Tibial nerve (tissue), 4 donors: ENCODE measurements around the gene FBLN1. TPM values are rescaled to one million over a fixed set of nuclear protein-coding genes. Genes with fewer than 3 reads are reported as not detected.

ENCODE experiments used
- DNase-seq, 2 donors: peaks; one replicate each; pipeline ENCODE4 v3.0.0-alpha.2; 2019; ENCODE audit warnings: low spot score in 2 of 2
- H3K27ac ChIP-seq, 4 donors: fragments of 200-600 bp; sonication (generic) in 3 of 4; one replicate each; pipeline ENCODE4 v1.5.1; 2017 to 2019; ENCODE audit warnings: mild to moderate bottlenecking in 1 of 4
- H3K27me3 ChIP-seq, 2 donors: fragments of 200-600 bp; sonication (generic) in 1 of 2; one replicate each; pipeline versions ENCODE4 v1.5.1 to v1.6.0; 2017 to 2019
- H3K36me3 ChIP-seq, 3 donors: fragments of 200-600 bp; sonication (generic); one replicate each; pipeline ENCODE4 v1.5.1; 2018 to 2019
- H3K4me1 ChIP-seq, 4 donors: fragments of 200-600 bp; sonication (generic) in 3 of 4; one replicate each; pipeline ENCODE4 v1.5.1; 2017 to 2019
- H3K4me3 ChIP-seq, 4 donors: fragments of 200-600 bp; sonication (generic) in 3 of 4; one replicate each; pipeline ENCODE4 v1.5.1; 2017 to 2019; ENCODE audit warnings: mild to moderate bottlenecking in 1 of 4, moderate library complexity in 1 of 4
- H3K9me3 ChIP-seq, 4 donors: fragments of 200-600 bp; sonication (generic) in 3 of 4; one replicate each; pipeline ENCODE4 v1.5.1; 2017 to 2019
- EP300 ChIP-seq, 2 donors: sonication (generic); formaldehyde crosslinking; IDR thresholded peaks; one replicate each; pipeline ENCODE4 v1.6.1; 2017; ENCODE audit warnings: antibody characterized with exemption in 2 of 2, mild to moderate bottlenecking in 1 of 2
- POLR2A ChIP-seq, 2 donors: fragments of 450-650 bp; IDR thresholded peaks; one replicate each; pipeline ENCODE4 v1.6.1; 2017; ENCODE audit warnings: antibody characterized with exemption in 2 of 2, mild to moderate bottlenecking in 2 of 2, moderate library complexity in 2 of 2
- WGBS, 2 donors: methylation state at CpG; one replicate each; pipeline ENCODE4 v1.1.5; 2018; 5-methylcytosine and 5-hydroxymethylcytosine counted together
- total RNA-seq, 4 donors: library from RNA; depleted of rRNA; stranded (reverse); fragments of >200 nt; gene quantifications; one replicate each; pipeline ENCODE4 v1.1.0, GENCODE V29; 2016
- TF ChIP-seq, protein P1 (sequence below), 5 experiments: fragments of 200-600 bp in 3 of 5; fragments of 450-650 bp in 2 of 5; sonication (generic) in 3 of 5; IDR thresholded peaks; one replicate each; pipeline ENCODE4 v1.5.1; 2016 to 2019; ENCODE audit warnings: antibody characterized with exemption in 5 of 5, mild to moderate bottlenecking in 3 of 5, moderate library complexity in 2 of 5

The FBLN1 gene
- total RNA-seq, 4 donors from 2014 or later = 172 to 1,145 (median 351) TPM

DNA sequence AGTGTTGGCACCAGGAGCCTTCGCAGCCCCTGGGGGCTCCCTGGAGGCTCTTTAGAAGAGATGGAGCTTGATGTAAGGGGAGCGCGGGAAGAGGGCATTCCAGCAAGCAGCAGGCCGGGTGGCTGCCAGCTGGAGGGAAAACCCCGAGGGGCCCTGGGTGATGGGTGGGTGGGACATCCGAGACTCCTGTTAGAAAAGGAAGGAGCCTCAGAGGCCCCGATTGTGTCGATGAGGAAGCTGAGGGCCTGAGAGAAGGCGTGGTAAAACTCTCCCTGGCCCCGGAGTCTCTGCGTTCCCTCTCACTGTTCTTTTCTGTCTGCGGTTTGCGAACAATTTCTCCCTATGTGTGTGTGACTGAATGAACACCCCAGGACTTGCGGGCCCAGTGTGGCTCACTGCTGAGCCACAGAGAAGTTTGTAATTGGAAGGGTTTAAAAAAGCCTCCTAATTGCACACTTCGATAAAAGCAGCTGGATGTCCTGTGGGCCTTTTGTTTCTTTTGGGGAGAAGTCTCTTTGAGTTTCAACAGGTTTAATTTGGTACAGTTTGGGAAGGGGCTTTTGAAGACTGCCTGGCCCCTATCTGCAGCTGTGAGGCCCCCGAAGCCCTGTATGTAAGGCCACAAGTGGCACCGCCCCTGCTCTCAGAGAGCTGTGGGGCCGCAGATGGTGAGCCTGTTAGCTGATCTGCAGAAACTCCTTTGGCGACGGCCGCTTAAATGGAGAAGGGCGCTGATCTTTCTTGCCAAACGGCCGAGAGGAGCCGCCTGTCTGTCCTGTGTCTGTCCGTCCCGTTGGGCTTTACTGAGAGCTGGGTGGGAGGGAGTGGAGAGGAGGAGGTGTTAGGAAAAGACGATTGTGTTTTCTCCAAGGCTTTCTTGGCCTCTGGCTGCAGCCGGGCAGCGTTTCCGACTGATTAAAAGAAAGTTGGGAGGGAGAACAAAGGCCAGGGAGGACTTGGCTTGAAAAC, 2.0 kb downstream of the FBLN1 start:
- Histone ChIP-seq H3K4me1 (peaks cover 0 to 45% (median 8%) of the 10 kb centered on the region in 4 donors), H3K4me3 (peak overlapping the region; percentile 38 to 64 (median 40)), H3K9me3 (no peaks in the 10 kb centered on the region), H3K27me3 (peaks cover 0 to 54% of the 10 kb centered on the region in 2 donors), H3K36me3 (no peaks in the 10 kb centered on the region), H3K27ac (peak overlapping the region in 3 of 4 donors; percentile 72 to 82 (median 75))
- peak in 1 of 2 donors; percentile 43 for DNase-seq
- TF ChIP-seq EP300 (IDR thresholded peaks at IDR 0.05) (no peak), POLR2A (IDR thresholded peaks at IDR 0.05) (no peak)
- TF ChIP-seq, protein P1, sequence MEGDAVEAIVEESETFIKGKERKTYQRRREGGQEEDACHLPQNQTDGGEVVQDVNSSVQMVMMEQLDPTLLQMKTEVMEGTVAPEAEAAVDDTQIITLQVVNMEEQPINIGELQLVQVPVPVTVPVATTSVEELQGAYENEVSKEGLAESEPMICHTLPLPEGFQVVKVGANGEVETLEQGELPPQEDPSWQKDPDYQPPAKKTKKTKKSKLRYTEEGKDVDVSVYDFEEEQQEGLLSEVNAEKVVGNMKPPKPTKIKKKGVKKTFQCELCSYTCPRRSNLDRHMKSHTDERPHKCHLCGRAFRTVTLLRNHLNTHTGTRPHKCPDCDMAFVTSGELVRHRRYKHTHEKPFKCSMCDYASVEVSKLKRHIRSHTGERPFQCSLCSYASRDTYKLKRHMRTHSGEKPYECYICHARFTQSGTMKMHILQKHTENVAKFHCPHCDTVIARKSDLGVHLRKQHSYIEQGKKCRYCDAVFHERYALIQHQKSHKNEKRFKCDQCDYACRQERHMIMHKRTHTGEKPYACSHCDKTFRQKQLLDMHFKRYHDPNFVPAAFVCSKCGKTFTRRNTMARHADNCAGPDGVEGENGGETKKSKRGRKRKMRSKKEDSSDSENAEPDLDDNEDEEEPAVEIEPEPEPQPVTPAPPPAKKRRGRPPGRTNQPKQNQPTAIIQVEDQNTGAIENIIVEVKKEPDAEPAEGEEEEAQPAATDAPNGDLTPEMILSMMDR (IDR thresholded peaks at IDR 0.05) = no peak
- 22 to 26% methylated on average over 29 to 31 of the region's 31 CpGs for WGBS, 2 donors

DNA sequence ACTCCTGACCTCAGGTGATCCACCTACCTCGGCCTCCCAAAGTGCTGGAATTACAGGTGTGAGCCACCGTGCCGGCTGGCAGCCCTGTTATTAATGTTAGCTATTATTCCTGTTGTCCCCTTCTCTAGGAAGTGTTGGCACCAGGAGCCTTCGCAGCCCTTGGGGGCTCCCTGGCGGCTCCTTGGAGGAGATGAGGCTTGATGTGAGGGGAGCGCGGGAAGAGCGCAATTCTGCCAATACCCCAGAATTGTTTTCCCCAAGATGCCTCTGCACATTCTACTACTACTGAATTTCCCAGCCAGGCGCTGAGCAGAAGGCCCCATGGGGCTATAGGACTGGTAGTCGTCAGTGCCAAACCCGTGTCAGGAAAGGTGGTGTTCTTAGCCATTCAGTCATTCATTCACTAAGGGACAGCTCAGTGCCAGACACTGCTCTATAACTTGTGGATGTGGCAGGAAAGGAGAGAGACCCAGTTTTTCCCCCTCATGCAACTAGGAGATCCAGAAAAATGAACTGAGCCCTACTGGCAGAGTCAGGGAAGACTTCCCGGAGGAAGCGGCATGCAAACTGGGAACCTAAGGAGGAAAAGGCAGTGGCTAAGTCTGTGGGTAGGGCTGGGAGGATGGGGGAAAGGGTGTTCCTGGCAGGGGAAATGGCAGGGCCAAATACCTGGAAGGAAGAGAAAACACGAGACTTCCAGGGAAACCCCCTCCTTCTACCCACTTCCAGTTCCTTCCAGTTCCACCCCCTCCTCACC, 3.5 kb downstream of the FBLN1 start:
- Histone ChIP-seq H3K4me1 (peaks cover 0 to 56% (median 8%) of the 10 kb centered on the region in 4 donors), H3K9me3 (no peaks in the 10 kb centered on the region), H3K27me3 (peaks cover 0 to 54% of the 10 kb centered on the region in 2 donors), H3K27ac (peak overlapping the region in 2 of 4 donors; percentile 2 to 36), H3K36me3 (no peaks in the 10 kb centered on the region), H3K4me3 (peak overlapping the region in 2 of 4 donors; percentile 9 to 64)
- 88% methylated on average over 14 of the region's 14 CpGs for WGBS, 2 donors
- DNase-seq = no peak
- no peak for TF ChIP-seq EP300 (IDR thresholded peaks at IDR 0.05)
- TF ChIP-seq, protein P1 (IDR thresholded peaks at IDR 0.05) = no peak
- no peak for TF ChIP-seq POLR2A (IDR thresholded peaks at IDR 0.05)

DNA sequence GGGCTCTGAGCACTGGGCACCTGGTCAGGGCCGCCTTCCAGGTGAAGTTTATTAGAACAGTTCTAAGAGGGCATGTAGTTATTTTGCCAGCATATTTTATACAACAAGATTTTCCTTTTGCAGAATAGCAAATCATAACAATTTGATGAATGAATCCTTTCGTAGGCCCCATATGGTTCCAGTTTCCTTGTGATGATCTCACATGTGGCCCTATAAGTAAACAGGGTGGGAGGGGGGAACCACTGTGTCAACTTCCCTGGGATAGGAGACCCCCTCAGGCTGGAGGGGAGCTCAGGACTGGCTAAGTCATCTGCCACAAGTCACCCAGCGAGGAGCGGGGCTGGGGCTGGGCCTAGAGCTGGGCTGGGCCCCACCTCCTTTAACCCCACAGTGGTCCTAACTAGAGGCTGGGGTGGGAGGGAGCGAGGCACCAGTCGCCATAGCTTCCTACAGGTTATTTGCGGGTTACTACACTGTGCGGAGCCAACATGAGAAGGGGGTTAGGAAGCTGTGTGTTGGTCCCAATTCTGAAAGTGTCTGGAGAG, 4.2 kb downstream of the FBLN1 start:
- 84 to 86% methylated on average over 7 to 8 of the region's 8 CpGs for WGBS, 2 donors
- Histone ChIP-seq H3K9me3 (no peaks in the 10 kb centered on the region), H3K27ac (peak overlapping the region in 2 of 4 donors; percentile 2 to 4), H3K27me3 (peaks cover 0 to 54% of the 10 kb centered on the region in 2 donors), H3K36me3 (no peaks in the 10 kb centered on the region), H3K4me1 (peaks cover 0 to 64% (median 8%) of the 10 kb centered on the region in 4 donors), H3K4me3 (peak overlapping the region in 1 of 4 donors; percentile 64)
- DNase-seq = no peak
- TF ChIP-seq, protein P1 (IDR thresholded peaks at IDR 0.05) = no peak
- no peak for TF ChIP-seq EP300 (IDR thresholded peaks at IDR 0.05)
- no peak for TF ChIP-seq POLR2A (IDR thresholded peaks at IDR 0.05)

DNA sequence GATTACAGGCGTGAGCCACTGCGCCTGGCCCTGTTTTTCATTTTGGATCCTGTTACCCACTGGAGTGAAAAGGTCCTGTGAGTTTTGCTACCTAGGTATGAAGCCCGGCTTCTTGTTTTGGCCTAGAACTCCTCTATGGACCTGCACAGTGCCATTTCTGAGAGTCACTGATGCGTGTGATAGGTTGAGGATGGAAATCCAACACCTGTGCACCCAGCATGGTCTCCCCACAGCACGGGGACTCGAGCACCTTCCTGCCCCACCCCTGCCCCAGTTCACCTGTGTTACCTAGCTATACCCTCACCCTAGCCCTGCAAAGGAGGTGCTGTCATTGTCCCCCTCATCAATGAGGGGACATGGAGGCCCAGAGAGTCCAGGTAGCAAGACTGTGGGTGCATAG, 5.1 kb downstream of the FBLN1 start:
- H3K9me3 ChIP-seq = no peaks in the 10 kb centered on the region
- H3K4me3 ChIP-seq = peak overlapping the region in 1 of 4 donors; percentile 0
- TF ChIP-seq EP300 (IDR thresholded peaks at IDR 0.05) (no peak), POLR2A (IDR thresholded peaks at IDR 0.05) (no peak)
- TF ChIP-seq, protein P1 (IDR thresholded peaks at IDR 0.05) = no peak
- DNase-seq = no peak
- H3K36me3 ChIP-seq = no peaks in the 10 kb centered on the region
- 90 to 94% methylated on average over 6 of the region's 6 CpGs for WGBS, 2 donors
- H3K27me3 ChIP-seq = peaks cover 0 to 49% of the 10 kb centered on the region in 2 donors
- H3K4me1 ChIP-seq = peaks cover 0 to 68% (median 13%) of the 10 kb centered on the region in 4 donors
- no peak overlapping the region for H3K27ac ChIP-seq
